ENCODE data around the gene MED4.
"Not testable (repeated sequence)": the region's sequence is repeated elsewhere in the genome, so short reads cannot be mapped to it uniquely, and the experiment has no call there.

DNA sequence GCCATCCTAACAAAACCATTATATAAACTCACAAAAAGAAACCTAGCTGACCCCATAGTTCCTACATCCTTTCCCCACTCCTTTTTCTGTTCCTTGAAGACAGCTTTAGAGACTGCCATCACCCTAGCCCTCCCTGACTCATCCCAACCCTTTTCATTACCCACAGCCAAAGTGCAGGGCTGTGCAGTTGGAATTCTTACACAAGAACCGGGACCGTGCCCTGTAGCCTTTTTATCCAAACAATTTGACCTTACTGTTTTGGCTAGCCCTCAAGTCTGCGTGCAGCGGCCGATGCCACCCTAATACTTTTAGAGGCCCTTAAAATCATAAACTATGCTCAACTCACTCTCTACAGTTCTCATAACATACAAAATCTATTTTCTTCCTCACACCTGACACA lies 35.0 kb downstream of the MED4 start:
- not testable (repeated sequence) for TF ChIP-seq EZH2phosphoT487 (IDR thresholded peaks at IDR 0.05; ENCODE audit: insufficient read depth, low read depth); EZH2 (IDR thresholded peaks at IDR 0.05; ENCODE audit: insufficient read depth, poor library complexity, severe bottlenecking)

All from GM23248 (cell line).